GM12878 (cell line): ENCODE data around the gene FAM120A. TPM values are rescaled to one million over a fixed set of nuclear protein-coding genes. Genes with fewer than 3 reads are reported as not detected.
A peak's percentile ranks its signal among the peaks of the same experiment; 100 is the strongest.

Experiments used
- ATAC-seq: fragments of 200-7000 bp; cut with Tn5 transposase; 3 replicates; pipeline ENCODE4 v1.9.1; 2020; ENCODE audit warnings: mild to moderate bottlenecking, moderate library complexity
- BruUV-seq: library from RNA; stranded (reverse); fragments of 400-500 nt; replicated peaks from 2 replicates; lab custom pipeline; 2021; lab: Mats Ljungman, UMichigan
- CTCF ChIA-PET: fragments of 300-600 bp; sonication (Branson Sonifier 250); formaldehyde crosslinking; extraction: SDS; loops from one replicate; lab custom pipeline; 2021; ENCODE audit warnings: inconsistent platforms; lab: Yijun Ruan, JAX
- POLR2A ChIA-PET: fragments of 350-600 bp; formaldehyde crosslinking; extraction: SDS; loops from one replicate; lab custom pipeline; 2021; ENCODE audit warnings: inconsistent platforms; lab: Charles Lee
- RAD21 ChIA-PET: fragments of 300-600 bp; sonication (Branson Sonifier 250); formaldehyde crosslinking; loops from one replicate; lab custom pipeline; 2023; ENCODE audit warnings: antibody characterized with exemption; ENCODE audit not compliant: unreplicated experiment; lab: Charles Lee
- SMC1A ChIA-PET: fragments of 300-600 bp; sonication (Branson Sonifier 250); formaldehyde crosslinking; loops from one replicate; lab custom pipeline; 2023; ENCODE audit not compliant: unreplicated experiment, uncharacterized antibody; lab: Charles Lee
- DNase-seq: peaks from one replicate; pipeline ENCODE4 v3.0.0-alpha.2; 2011; ENCODE audit warnings: low read depth, low spot score
- FAIRE-seq: peaks from 3 replicates; lab custom pipeline; 2011; peaks lifted over from hg19 to GRCh38; lab: Jason Lieb, UNC
- H2AFZ ChIP-seq: 2 replicates; pipeline ENCODE4 v1.6.0; 2011; ENCODE audit warnings: low read depth, low read length, control low read depth; ENCODE audit not compliant: control insufficient read depth
- H3K27ac ChIP-seq: 2 replicates; pipeline ENCODE4 v1.5.1; 2011; ENCODE audit warnings: control low read depth; ENCODE audit not compliant: control insufficient read depth, insufficient read depth
- H3K27me3 ChIP-seq, 2 experiments: replicated peaks in 1 of 2; 2 replicates each; pipeline versions ENCODE4 v1.6.0 to v1.6.1; 2011; ENCODE audit warnings: low read length in 1 of 2; ENCODE audit not compliant: control insufficient read depth in 2 of 2, insufficient read depth in 2 of 2
- H3K36me3 ChIP-seq, 2 experiments: 2 replicates each; pipeline ENCODE4 v1.5.1; 2011; ENCODE audit warnings: low read length in 1 of 2; ENCODE audit not compliant: control insufficient read depth in 2 of 2, insufficient read depth in 2 of 2
- H3K4me1 ChIP-seq: 2 replicates; pipeline ENCODE4 v1.6.1; 2011; ENCODE audit warnings: mild to moderate bottlenecking, low read length, moderate library complexity, mixed read lengths; ENCODE audit not compliant: control insufficient read depth, insufficient read depth
- H3K4me2 ChIP-seq: 2 replicates; pipeline ENCODE4 v1.6.0; 2011; ENCODE audit warnings: control low read depth; ENCODE audit not compliant: control insufficient read depth, insufficient read depth
- H3K4me3 ChIP-seq: fragments of 200-600 bp; sonication (generic); 2 replicates; pipeline ENCODE4 v1.5.1; 2016
- H3K79me2 ChIP-seq: 2 replicates; pipeline ENCODE4 v1.6.0; 2011; ENCODE audit warnings: low read length; ENCODE audit not compliant: control insufficient read depth, insufficient read depth
- H3K9ac ChIP-seq: 2 replicates; pipeline ENCODE4 v1.8.0; 2011; ENCODE audit warnings: low read length, control low read depth, mixed read lengths; ENCODE audit not compliant: control insufficient read depth, insufficient read depth
- H3K9me3 ChIP-seq: replicated peaks from 3 replicates; pipeline ENCODE4 v1.5.1; 2011; ENCODE audit warnings: mild to moderate bottlenecking, low read length; ENCODE audit not compliant: control insufficient read depth, insufficient read depth
- H4K20me1 ChIP-seq: 2 replicates; pipeline ENCODE4 v1.6.0; 2011; ENCODE audit not compliant: control insufficient read depth, insufficient read depth
- BCLAF1 ChIP-seq: fragments of 450-650 bp; IDR thresholded peaks from 2 replicates; pipeline ENCODE4 v1.6.1; 2017; ENCODE audit warnings: antibody characterized with exemption, mild to moderate bottlenecking, moderate library complexity
- BMI1 ChIP-seq: fragments of 450-650 bp; IDR thresholded peaks from 2 replicates; pipeline ENCODE4 v1.6.1; 2016; ENCODE audit warnings: mild to moderate bottlenecking, moderate library complexity, borderline replicate concordance
- CBX5 ChIP-seq: sonication (generic); IDR thresholded peaks from 2 replicates; pipeline ENCODE4 v1.6.1; 2016; ENCODE audit warnings: low read depth, moderate library complexity, mild to moderate bottlenecking, inconsistent platforms
- CTCF ChIP-seq, 3 experiments: IDR thresholded peaks in 2 of 3; conservative IDR thresholded peaks in 1 of 3; 2 replicates each; pipeline ENCODE4 v1.5.1; 2011; ENCODE audit warnings: low read depth in 3 of 3, low read length in 3 of 3, mild to moderate bottlenecking in 3 of 3, control low read depth in 2 of 3, moderate library complexity in 2 of 3, inconsistent platforms in 1 of 3, mixed read lengths in 1 of 3; ENCODE audit not compliant: control insufficient read depth in 2 of 3, insufficient read depth in 1 of 3; ENCODE audit errors: extremely low read depth in 1 of 3
- JUND ChIP-seq: IDR thresholded peaks from 2 replicates; pipeline ENCODE4 v1.6.1; 2012; ENCODE audit warnings: low read depth, mild to moderate bottlenecking, low read length, improper control_type of control experiment, moderate library complexity
- SMAD5 ChIP-seq: IDR thresholded peaks from 2 replicates; pipeline ENCODE4 v1.6.1; 2016; ENCODE audit warnings: antibody characterized with exemption, low read depth
- STAT1 ChIP-seq: fragments of 450-650 bp; conservative IDR thresholded peaks from 2 replicates; pipeline ENCODE4 v1.6.1; 2014; ENCODE audit warnings: antibody characterized with exemption, mild to moderate bottlenecking
- WGBS: methylation state at CpG from one replicate; pipeline ENCODE4 v1.1.6; 2016; ENCODE audit warnings: low lambda C conversion rate; ENCODE audit not compliant: insufficient replicate concordance, insufficient coverage; ENCODE audit errors: missing lambda C conversion rate; 5-methylcytosine and 5-hydroxymethylcytosine counted together
- in situ Hi-C: fragments of 300-500 bp; cut with MboI; formaldehyde crosslinking; loops from 9 replicates; pipeline ENCODE4 v1.14.3; 2018; ENCODE audit warnings: mixed read lengths
- intact Hi-C: fragments of 100-400 bp; cut with micrococcal nuclease; formaldehyde crosslinking; loops from one replicate; pipeline ENCODE4 v1.14.2; 2022; ENCODE audit not compliant: unreplicated experiment
- polyA plus RNA-seq, 11 experiments: library from polyadenylated mRNA; depleted of rRNA in 4 of 11; unstranded in 6 of 11; stranded (reverse) in 5 of 11; fragments of >200 nt; fragmentation: Nextera tagmentation in 4 of 11; fragmentation: Illumina TruSeq in 1 of 11; extraction: Ambion mirVana in 4 of 11; extraction: Trizol in 1 of 11; gene quantifications; 1 replicate in 1 of 11; 2 replicates in 10 of 11; pipeline versions ENCODE4 v1.2.1 to v1.2.3, GENCODE V29; 2011 to 2016; ENCODE audit warnings: inconsistent platforms in 2 of 11, missing spikeins in 2 of 11, low read depth in 1 of 11
- total RNA-seq, 4 experiments: library from RNA; depleted of rRNA in 3 of 4; stranded (reverse); fragments of >200 nt in 3 of 4; fragmentation: Illumina TruSeq in 1 of 4; extraction: Trizol in 1 of 4; gene quantifications; 2 replicates each; pipeline versions ENCODE4 v1.2.1 to v1.2.3, GENCODE V29; 2013 to 2021

Gene FAM120A
- total and polyA plus RNA-seq, 10 of the 15 experiments (the other 5 are each of a cell fraction or from before 2014, with no cell fraction given) = 13.1 to 89.6 (median 52.5) TPM

- TF ChIP-seq BCLAF1 (no peak), CBX5 (no peak), JUND (no peak), SMAD5 (no peak)
Measured at GRCh38 chr9:93517331-93517730, 65.8 kb downstream of the FAM120A start (continued).

- Histone ChIP-seq H3K4me1 (no peaks in the 10 kb centered on the region), H4K20me1 (no peaks in the 10 kb centered on the region), H3K9me3 (no peaks in the 10 kb centered on the region), H3K36me3 (peaks cover 23 to 37% of the 10 kb centered on the region in 2 experiments), H3K79me2 (no peaks in the 10 kb centered on the region; the same call in 1 of the 2 replicates), H3K9ac (no peak overlapping the region), H3K4me3 (no peak overlapping the region), H3K27ac (no peak overlapping the region), H3K4me2 (no peak overlapping the region), H3K27me3 (no peaks in the 10 kb centered on the region), H2AFZ (no peak overlapping the region)
- no TSS peak for BruUV-seq
- ChIA-PET POLR2A (no interaction called here), CTCF (interaction anchor here (0.6 kb wide), 1 partner anchor 72 kb away, joined by 5 read pairs; no protein-coding TSS in a partner anchor), SMC1A (no interaction called here), RAD21 (no interaction called here)
- TF ChIP-seq BMI1 (no peak), CTCF (IDR thresholded peaks at IDR 0.05 in 2 of 3, conservative IDR thresholded peaks at IDR 0.05 in 1 of 3; ENCODE audit: control insufficient read depth in 2 of 3, extremely low read depth in 1 of 3, insufficient read depth in 1 of 3, low read depth in 3 of 3, low read length in 3 of 3) (peak in 1 of 3 experiments; percentile 23; a peak in 1 of 6 replicates), STAT1 (no peak)
- WGBS = 96% methylated on average over 6 of the region's 6 CpGs
- ATAC-seq (no peak; the same call in 2 of the 3 replicates), DNase-seq (no peak), FAIRE-seq (no peak)
- intact Hi-C loops (no loop called here), in situ Hi-C loops (no loop called here)
Measured at GRCh38 chr9:93520523-93520922, 69.0 kb downstream of the FAM120A start.
